SK-N-SH (cell line): Measurements from ENCODE around the gene LSG1.

Experiments
- EP300 ChIP-seq, 2 experiments: IDR thresholded peaks; 2 replicates each; pipeline versions ENCODE4 v1.4.0 to v1.6.1; 2012; ENCODE audit warnings: borderline replicate concordance in 1 of 2, low read depth in 1 of 2, low read length in 1 of 2
- NFIC ChIP-seq: IDR thresholded peaks from 2 replicates; pipeline ENCODE4 v1.4.0; 2012; ENCODE audit warnings: borderline replicate concordance
- NRF1 ChIP-seq: IDR thresholded peaks from 2 replicates; pipeline ENCODE4 v1.6.1; 2012; ENCODE audit warnings: low read depth, mild to moderate bottlenecking, low read length
- POLR2AphosphoS5 ChIP-seq: IDR thresholded peaks from 2 replicates; pipeline ENCODE4 v1.6.1; 2012; ENCODE audit warnings: low read depth, low read length
- RAD21 ChIP-seq: IDR thresholded peaks from 2 replicates; pipeline ENCODE4 v1.6.1; 2012; ENCODE audit warnings: mild to moderate bottlenecking, low read length
- RFX5 ChIP-seq: IDR thresholded peaks from 2 replicates; pipeline ENCODE4 v1.6.1; 2012; ENCODE audit warnings: mild to moderate bottlenecking, improper control_type of control experiment, low read length
- SIN3A ChIP-seq: IDR thresholded peaks from 2 replicates; pipeline ENCODE4 v1.6.1; 2012; ENCODE audit warnings: low read depth, mild to moderate bottlenecking, low read length, moderate library complexity, borderline replicate concordance
- TAF1 ChIP-seq: IDR thresholded peaks from 2 replicates; pipeline ENCODE4 v1.6.1; 2012; ENCODE audit warnings: low read depth, mild to moderate bottlenecking, low read length, moderate library complexity, borderline replicate concordance
- TCF12 ChIP-seq: IDR thresholded peaks from 2 replicates; pipeline ENCODE4 v1.4.0; 2012
- USF2 ChIP-seq: fragments of 150-350 bp; IDR thresholded peaks from 2 replicates; pipeline ENCODE4 v1.6.1; 2017; ENCODE audit warnings: antibody characterized with exemption, low read length, low read depth, borderline replicate concordance
- TF ChIP-seq, protein P1 (sequence below): fragments of 200-600 bp; sonication (generic); IDR thresholded peaks from 2 replicates; pipeline ENCODE4 v1.6.1; 2017; ENCODE audit warnings: antibody characterized with exemption, mild to moderate bottlenecking, moderate library complexity

DNA sequence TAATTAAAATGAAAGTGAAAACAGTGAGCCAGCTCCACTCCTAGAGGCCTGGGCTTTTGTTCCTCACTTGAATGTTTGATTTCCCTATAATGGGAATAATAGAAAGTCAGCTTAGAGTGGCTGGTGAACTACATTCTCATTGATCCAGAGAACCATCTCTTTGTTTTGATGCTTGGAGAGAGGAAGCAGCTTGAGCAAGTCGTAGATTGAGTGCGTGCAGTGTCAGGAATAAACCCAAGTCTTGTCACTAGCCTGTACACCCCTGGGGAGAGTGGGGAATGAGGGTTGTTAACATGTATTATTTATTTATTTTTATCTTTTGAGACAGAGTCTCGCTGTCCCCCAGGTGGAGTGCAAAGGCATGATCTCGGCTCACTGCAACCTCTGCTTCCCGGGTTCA lies 885 bp upstream of the LSG1 start:
- TF ChIP-seq NRF1 (no peak), POLR2AphosphoS5 (no peak), TAF1 (no peak), SIN3A (no peak), RFX5 (no peak), TCF12 (no peak), EP300 (IDR thresholded peaks at IDR 0.05; ENCODE audit: borderline replicate concordance in 1 of 2, low read depth in 1 of 2, low read length in 1 of 2) (no peak), NFIC (no peak), RAD21 (no peak), USF2 (no peak)
- TF ChIP-seq, protein P1, sequence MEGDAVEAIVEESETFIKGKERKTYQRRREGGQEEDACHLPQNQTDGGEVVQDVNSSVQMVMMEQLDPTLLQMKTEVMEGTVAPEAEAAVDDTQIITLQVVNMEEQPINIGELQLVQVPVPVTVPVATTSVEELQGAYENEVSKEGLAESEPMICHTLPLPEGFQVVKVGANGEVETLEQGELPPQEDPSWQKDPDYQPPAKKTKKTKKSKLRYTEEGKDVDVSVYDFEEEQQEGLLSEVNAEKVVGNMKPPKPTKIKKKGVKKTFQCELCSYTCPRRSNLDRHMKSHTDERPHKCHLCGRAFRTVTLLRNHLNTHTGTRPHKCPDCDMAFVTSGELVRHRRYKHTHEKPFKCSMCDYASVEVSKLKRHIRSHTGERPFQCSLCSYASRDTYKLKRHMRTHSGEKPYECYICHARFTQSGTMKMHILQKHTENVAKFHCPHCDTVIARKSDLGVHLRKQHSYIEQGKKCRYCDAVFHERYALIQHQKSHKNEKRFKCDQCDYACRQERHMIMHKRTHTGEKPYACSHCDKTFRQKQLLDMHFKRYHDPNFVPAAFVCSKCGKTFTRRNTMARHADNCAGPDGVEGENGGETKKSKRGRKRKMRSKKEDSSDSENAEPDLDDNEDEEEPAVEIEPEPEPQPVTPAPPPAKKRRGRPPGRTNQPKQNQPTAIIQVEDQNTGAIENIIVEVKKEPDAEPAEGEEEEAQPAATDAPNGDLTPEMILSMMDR: no peak
